Measurements from ENCODE around the gene PHYH. TPM values are rescaled to one million over a fixed set of nuclear protein-coding genes. Genes with fewer than 3 reads are reported as not detected.
A peak's percentile ranks its signal among the peaks of the same experiment; 100 is the strongest.

The PHYH gene
- total RNA-seq, 1 donor from 2014 or later = 20.4 TPM

DNA sequence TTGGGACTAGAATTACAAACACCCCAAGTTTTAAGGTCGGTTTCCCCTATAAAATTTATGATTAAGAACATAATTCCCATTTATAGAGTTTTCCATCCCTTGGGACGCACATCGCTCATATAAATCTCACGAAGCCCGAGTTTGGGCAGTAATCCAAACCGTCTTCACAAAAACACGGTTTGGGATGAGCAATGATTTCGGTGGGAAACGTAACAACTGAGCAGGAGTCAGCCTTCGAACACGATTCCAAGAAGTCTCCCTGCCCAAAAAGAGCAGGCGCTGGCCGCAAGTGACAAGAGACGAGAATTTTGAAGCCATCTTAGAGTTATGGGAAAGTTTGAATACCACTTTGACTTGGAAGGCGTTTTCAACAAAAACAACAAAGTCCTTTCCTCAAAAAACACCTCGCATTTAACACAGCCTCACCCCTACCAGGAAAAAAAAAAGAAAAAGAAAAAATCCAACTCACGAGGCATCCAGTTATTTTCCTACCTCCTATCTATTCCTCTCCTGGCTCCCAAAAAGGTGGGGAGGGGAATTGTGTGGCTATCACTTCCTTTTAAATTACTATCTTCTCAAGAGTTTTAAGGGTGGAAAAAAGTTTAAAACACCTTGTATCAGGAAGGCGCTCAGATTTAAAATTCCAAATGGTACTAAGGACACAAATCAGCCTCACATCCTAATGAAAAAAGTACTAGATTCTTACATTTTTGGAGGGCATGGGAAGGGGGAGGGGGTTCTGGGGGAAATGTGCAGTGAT is 46.6 kb upstream of the PHYH start:
- H3K27me3 Mint-ChIP-seq (ENCODE audit: unreplicated experiment) = peaks cover 18% of the 10 kb centered on the region
- H3K4me3 Mint-ChIP-seq (ENCODE audit: unreplicated experiment) = peak overlapping the region; percentile 92
- TF ChIP-seq, protein P1, sequence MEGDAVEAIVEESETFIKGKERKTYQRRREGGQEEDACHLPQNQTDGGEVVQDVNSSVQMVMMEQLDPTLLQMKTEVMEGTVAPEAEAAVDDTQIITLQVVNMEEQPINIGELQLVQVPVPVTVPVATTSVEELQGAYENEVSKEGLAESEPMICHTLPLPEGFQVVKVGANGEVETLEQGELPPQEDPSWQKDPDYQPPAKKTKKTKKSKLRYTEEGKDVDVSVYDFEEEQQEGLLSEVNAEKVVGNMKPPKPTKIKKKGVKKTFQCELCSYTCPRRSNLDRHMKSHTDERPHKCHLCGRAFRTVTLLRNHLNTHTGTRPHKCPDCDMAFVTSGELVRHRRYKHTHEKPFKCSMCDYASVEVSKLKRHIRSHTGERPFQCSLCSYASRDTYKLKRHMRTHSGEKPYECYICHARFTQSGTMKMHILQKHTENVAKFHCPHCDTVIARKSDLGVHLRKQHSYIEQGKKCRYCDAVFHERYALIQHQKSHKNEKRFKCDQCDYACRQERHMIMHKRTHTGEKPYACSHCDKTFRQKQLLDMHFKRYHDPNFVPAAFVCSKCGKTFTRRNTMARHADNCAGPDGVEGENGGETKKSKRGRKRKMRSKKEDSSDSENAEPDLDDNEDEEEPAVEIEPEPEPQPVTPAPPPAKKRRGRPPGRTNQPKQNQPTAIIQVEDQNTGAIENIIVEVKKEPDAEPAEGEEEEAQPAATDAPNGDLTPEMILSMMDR (IDR thresholded peaks at IDR 0.05; ENCODE audit: partially characterized antibody, unreplicated experiment) = no peak
- H3K36me3 Mint-ChIP-seq (ENCODE audit: unreplicated experiment) = no peaks in the 10 kb centered on the region
- peak overlapping the region; percentile 84 for H3K27ac Mint-ChIP-seq (ENCODE audit: unreplicated experiment)
- H3K9me3 Mint-ChIP-seq (ENCODE audit: unreplicated experiment) = peaks cover 19% of the 10 kb centered on the region
- peaks cover 19% of the 10 kb centered on the region for H3K4me1 Mint-ChIP-seq (ENCODE audit: low read depth, unreplicated experiment)
- DNase-seq = no peak

DNA sequence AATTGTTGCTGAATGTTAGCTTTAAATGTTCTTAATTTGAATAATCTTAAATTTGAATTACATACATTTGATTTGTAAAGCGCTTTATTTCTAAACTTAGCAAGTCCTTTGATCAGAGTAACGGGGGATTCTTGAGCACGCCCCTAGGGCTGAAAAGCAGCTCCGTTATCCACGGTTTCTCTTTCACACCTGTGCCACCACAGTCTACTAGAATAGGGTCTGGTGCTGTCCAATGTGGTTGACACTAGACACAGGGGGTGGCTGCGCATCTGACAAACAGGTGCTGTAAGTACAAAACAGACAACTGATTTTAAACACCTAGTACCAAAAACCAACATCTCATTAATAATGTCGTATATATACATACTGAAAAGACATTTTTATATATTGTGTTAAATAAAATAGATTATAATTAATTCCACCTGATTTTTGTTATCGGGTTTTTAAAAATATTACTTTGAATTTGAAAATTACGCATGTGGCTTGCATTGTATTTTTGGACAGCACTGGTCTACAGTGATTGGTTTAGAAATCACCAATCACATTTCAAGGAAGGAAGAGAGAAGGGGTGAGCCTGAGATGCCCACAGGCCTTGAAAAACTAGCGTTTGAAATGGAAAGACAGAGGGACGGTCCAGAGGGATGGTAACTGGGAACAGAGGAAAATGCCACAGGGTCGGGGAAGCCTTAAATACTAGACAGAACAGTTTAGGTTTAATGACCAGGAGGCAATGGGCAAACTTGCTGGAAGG is 40.9 kb upstream of the PHYH start:
- H3K27me3 Mint-ChIP-seq (ENCODE audit: unreplicated experiment) = no peaks in the 10 kb centered on the region
- peaks cover 29% of the 10 kb centered on the region for H3K4me1 Mint-ChIP-seq (ENCODE audit: low read depth, unreplicated experiment)
- H3K36me3 Mint-ChIP-seq (ENCODE audit: unreplicated experiment) = no peaks in the 10 kb centered on the region
- no peak overlapping the region for H3K4me3 Mint-ChIP-seq (ENCODE audit: unreplicated experiment)
- H3K27ac Mint-ChIP-seq (ENCODE audit: unreplicated experiment) = peak overlapping the region; percentile 30
- no peaks in the 10 kb centered on the region for H3K9me3 Mint-ChIP-seq (ENCODE audit: unreplicated experiment)
- no peak for DNase-seq
- TF ChIP-seq, protein P1 (IDR thresholded peaks at IDR 0.05; ENCODE audit: partially characterized antibody, unreplicated experiment) = no peak

DNA sequence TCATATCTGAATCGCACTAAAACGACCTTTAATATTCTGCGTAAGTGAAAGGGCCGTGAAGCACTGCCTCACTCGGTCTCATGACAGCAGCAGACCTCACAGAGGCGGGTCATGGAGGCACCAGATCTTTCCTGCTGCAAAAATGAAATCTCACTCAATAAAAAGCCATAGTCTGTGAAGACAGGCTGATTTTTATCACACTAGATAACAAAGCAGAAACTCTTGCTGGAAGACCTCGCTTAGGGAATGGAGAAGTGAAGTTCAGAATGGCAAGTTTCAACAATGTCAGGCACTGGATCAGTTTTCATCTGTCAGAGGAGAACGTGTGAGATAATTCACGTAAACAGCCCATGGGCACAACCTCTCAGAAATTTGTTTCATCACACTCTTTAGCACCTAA is 40.2 kb upstream of the PHYH start:
- Mint-ChIP-seq H3K4me3 (ENCODE audit: unreplicated experiment) (no peak overlapping the region), H3K36me3 (ENCODE audit: unreplicated experiment) (no peaks in the 10 kb centered on the region), H3K9me3 (ENCODE audit: unreplicated experiment) (no peaks in the 10 kb centered on the region), H3K4me1 (ENCODE audit: low read depth, unreplicated experiment) (peaks cover 26% of the 10 kb centered on the region), H3K27me3 (ENCODE audit: unreplicated experiment) (no peaks in the 10 kb centered on the region), H3K27ac (ENCODE audit: unreplicated experiment) (no peak overlapping the region)
- DNase-seq = no peak
- TF ChIP-seq, protein P1 (IDR thresholded peaks at IDR 0.05; ENCODE audit: partially characterized antibody, unreplicated experiment) = no peak

DNA sequence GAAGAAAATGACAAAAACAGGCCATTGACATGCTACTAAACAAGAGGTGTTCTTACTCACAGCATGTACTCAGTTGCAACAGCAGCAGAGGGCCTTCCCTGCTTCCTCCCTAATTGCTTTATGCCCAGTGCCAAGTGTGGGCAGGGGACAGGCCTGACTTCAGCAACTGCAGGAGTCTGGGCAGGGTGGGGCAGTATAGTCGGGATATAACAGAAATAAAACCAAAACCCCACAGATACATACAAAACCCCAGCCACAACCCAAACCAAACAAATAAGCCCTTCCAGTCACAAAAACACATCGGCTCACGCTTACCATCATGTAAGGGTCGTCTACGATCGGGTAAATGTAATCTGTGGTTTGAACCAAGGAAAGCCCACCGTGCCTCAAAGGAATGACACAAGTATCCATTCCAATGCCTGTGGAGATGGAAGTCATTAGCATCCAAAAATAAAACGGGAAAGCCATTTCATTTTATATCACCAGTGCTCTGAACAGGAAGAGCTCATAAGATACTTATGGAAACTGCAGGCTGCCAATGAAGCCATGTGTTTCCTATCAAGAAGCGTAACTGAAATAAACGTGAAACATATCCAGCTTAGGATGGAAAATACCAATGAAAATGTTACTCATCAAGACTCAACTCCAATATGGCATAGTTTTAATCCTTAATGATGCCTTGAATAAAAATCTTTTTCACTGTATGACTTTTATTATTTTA is 38.7 kb upstream of the PHYH start:
- H3K27ac Mint-ChIP-seq (ENCODE audit: unreplicated experiment) = no peak overlapping the region
- H3K9me3 Mint-ChIP-seq (ENCODE audit: unreplicated experiment) = no peaks in the 10 kb centered on the region
- no peaks in the 10 kb centered on the region for H3K36me3 Mint-ChIP-seq (ENCODE audit: unreplicated experiment)
- H3K27me3 Mint-ChIP-seq (ENCODE audit: unreplicated experiment) = no peaks in the 10 kb centered on the region
- H3K4me3 Mint-ChIP-seq (ENCODE audit: unreplicated experiment) = no peak overlapping the region
- TF ChIP-seq, protein P1 (IDR thresholded peaks at IDR 0.05; ENCODE audit: partially characterized antibody, unreplicated experiment) = no peak
- H3K4me1 Mint-ChIP-seq (ENCODE audit: low read depth, unreplicated experiment) = peaks cover 20% of the 10 kb centered on the region
- no peak for DNase-seq
